Choroid plexus epithelial cell (primary cell): ENCODE data around the gene HSPH1.

ENCODE experiments used
- DNase-seq: peaks from one replicate; pipeline ENCODE4 v3.0.0-alpha.2; 2010; ENCODE audit warnings: low read depth
- H3K4me3 ChIP-seq: 2 replicates; pipeline ENCODE4 v1.5.1; 2011; ENCODE audit warnings: low read depth, mild to moderate bottlenecking, control low read depth, low read length, moderate library complexity
- TF ChIP-seq, protein P1 (sequence below): conservative IDR thresholded peaks from 2 replicates; pipeline ENCODE4 v1.5.1; 2011; ENCODE audit warnings: low read depth, mild to moderate bottlenecking, control low read depth, inconsistent platforms, low read length, moderate library complexity

Gene HSPH1

DNA sequence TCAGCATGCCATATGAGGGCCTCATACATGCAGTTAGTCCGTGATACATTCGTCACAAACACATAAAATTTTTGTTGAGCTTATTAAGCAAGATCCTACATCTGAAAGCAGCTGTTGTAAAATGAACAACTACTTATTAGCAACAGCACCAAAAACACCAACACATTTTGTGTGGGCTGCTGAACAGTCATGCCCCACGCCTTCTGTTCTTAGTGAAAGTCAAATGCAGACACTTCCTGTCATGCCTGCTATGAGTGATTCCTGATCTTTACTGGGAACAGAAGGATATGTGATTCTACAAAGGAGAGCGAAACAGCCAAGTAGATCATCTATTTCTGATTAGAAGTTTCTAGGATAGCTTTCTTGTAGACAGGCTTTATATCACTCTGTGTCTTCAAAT, 33.9 kb upstream of the HSPH1 start:
- DNase-seq = no peak
- TF ChIP-seq, protein P1, sequence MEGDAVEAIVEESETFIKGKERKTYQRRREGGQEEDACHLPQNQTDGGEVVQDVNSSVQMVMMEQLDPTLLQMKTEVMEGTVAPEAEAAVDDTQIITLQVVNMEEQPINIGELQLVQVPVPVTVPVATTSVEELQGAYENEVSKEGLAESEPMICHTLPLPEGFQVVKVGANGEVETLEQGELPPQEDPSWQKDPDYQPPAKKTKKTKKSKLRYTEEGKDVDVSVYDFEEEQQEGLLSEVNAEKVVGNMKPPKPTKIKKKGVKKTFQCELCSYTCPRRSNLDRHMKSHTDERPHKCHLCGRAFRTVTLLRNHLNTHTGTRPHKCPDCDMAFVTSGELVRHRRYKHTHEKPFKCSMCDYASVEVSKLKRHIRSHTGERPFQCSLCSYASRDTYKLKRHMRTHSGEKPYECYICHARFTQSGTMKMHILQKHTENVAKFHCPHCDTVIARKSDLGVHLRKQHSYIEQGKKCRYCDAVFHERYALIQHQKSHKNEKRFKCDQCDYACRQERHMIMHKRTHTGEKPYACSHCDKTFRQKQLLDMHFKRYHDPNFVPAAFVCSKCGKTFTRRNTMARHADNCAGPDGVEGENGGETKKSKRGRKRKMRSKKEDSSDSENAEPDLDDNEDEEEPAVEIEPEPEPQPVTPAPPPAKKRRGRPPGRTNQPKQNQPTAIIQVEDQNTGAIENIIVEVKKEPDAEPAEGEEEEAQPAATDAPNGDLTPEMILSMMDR = no peak
- no peak overlapping the region for H3K4me3 ChIP-seq

DNA sequence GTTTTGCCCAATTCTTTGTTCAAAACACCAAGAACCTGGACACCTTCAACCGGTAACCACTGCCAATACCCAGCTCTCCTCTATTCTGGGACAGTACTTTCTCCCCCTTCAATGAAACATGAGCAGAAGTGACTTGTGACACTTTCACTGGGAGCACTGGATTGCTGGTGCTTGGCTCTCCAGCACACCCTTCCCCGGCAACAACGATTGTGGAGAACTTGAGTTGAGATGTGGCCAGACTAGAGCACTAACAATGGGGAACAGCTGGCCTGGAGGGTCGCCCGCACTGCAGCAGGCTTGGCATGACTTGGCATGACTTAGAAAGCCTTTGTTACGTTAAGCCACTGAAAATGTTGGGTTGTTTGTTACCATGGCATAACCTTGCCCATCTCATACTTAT, 30.6 kb upstream of the HSPH1 start:
- no peak overlapping the region for H3K4me3 ChIP-seq
- DNase-seq = no peak
- TF ChIP-seq, protein P1 = no peak

DNA sequence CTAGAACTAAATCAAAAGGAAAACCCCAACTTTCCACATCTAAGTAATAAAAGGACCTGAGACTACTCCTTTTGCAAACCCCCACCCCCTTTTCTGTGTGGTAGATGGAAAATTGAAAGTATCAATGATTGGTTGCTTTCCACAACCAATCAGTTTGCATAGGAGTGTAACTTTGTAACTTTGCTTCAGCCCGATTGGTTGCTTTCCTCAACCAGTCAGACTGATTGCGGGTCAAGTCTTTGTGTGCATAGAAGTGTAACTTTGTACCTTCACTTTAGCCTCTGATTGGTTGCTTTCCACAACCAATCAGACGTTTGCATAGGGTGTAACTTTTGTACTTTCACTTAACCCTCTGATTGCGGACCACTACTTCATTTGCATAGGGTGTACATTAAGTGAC, 30.0 kb upstream of the HSPH1 start:
- H3K4me3 ChIP-seq = no peak overlapping the region
- no peak for DNase-seq
- TF ChIP-seq, protein P1 = no peak

DNA sequence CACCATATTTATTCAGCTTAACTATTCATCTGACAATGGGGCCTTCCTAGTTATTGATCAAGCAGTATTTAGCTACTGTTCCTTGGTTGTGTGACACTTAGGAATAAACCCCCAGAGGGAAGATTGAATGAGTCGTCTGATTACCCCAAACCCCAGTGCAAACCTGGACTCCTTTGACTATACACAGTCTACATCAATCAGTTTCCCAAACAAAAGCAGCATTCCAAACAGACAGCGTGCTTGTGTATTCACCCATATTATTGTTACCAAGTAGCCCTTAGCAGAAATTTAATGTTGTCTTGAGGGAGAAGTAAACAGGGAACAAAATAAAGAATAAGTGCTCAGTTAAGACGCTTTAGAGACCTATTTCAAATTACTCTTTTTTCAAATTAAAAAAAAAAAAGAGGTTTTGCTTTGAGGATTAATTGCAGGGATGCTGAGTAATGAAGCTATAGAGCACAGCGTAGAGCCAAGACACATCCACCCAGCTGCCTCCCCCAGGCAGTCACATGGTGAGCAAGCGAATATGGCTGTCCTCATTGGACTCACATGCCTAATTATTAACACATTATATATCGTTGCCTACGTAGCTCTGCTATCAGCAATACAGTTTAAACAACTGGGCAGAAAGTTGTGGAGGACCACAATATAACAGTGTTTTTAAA, 23.4 kb upstream of the HSPH1 start:
- DNase-seq = no peak
- TF ChIP-seq, protein P1 = no peak
- H3K4me3 ChIP-seq = no peak overlapping the region

DNA sequence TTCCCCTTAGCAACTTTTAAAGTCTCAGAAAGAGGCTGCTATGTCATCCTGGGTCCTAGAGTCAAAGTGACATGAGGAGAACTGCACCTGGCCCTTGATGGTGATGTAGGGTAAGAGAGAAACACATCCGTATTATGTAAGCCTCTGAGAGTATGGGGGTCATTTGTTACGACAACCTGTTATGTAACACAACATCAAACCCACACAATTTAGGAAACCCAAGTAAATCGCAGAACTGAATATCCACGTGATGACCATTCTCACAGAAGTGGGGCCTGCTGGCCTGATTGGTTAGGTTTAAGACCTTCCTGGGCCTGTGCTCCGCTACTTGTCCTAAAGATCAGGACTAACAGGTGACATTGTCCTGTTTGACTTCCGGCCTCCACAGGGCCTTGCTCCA, 22.7 kb upstream of the HSPH1 start:
- TF ChIP-seq, protein P1 = no peak
- no peak for DNase-seq
- no peak overlapping the region for H3K4me3 ChIP-seq

DNA sequence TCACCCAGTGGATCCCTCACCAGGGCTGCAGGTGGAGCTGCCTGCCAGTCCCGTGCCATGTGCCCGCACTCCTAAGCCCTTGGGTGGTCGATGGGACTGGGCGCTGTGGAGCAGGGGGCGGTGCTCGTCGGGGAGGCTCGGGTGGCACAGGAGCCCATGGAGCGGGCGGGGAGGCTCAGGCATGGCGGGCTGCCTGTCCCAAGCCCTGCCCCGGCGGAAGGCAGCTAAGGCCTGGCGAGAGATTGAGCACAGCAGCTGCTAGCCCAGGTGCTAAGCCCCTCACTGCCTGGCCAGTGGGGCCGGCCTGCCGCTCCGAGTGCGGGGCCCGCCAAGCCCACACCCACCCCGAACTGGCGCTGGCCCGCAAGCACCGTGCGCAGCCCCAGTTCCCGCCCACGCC, 21.3 kb upstream of the HSPH1 start:
- TF ChIP-seq, protein P1 = no peak
- no peak for DNase-seq
- no peak overlapping the region for H3K4me3 ChIP-seq

DNA sequence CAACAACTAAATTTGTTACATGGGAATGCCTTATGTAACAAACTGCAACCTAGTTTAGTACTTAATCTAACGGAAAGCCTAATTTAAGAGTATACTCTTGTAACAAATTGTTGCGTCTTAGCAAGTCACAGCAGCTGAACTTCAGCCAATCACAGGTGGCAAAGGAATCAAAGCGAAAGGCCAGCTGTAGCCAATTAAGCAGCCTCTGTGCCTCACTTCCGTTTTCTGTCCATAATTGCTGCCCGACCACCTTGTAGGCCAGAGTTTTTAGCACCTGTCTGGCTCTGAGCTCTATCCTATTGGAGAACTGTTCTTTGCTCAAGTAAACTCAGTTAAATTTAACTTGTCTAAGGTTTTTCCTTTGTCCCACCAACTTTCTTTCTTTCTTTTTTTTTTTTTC, 18.1 kb upstream of the HSPH1 start:
- TF ChIP-seq, protein P1 = no peak
- DNase-seq = no peak
- H3K4me3 ChIP-seq = no peak overlapping the region
